Measurements from ENCODE around the gene CORO2A. TPM values are rescaled to one million over a fixed set of nuclear protein-coding genes. Genes with fewer than 3 reads are reported as not detected.
A peak's percentile ranks its signal among the peaks of the same experiment; 100 is the strongest.
"Not testable (repeated sequence)": the region's sequence is repeated elsewhere in the genome, so short reads cannot be mapped to it uniquely, and the experiment has no call there.

The CORO2A gene
- total RNA-seq, 4 donors from 2014 or later, result 0.42 to 2.7 (median 1.9) TPM

DNA sequence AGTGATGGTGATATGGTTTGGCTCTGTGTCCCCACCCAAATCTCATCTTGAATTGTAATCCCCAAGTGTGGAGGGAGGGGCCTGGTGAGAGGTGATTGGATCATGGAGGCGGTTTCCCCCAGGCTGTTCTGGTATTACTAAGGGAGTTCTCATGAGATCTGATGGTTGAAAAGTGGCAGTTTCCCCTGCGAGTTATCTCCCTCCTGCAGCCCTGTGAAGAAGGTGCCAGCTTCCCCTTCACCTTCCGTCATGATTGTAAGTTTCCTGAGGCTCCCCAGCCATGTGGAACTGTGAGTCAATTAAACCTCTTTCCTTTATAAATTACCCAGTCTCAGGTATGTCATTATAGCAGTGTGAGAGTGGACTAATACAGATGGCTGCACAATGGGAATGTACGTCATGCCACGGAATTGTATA is 17.9 kb downstream of the CORO2A start:
- intact Hi-C loops (cut with DNase I); H3K9me3 ChIP-seq; H3K27me3 ChIP-seq; H3K4me1 ChIP-seq; DNase-seq (ENCODE audit: extremely low spot score); H3K36me3 ChIP-seq; H3K4me3 ChIP-seq; H3K27ac ChIP-seq (replicated peaks in 1 of 4): not testable (repeated sequence)
- 82% methylated on average over 5 of the region's 5 CpGs for WGBS
- TF ChIP-seq POLR2AphosphoS5 (IDR thresholded peaks at IDR 0.05), result peak in 1 of 2 donors; percentile 21

DNA sequence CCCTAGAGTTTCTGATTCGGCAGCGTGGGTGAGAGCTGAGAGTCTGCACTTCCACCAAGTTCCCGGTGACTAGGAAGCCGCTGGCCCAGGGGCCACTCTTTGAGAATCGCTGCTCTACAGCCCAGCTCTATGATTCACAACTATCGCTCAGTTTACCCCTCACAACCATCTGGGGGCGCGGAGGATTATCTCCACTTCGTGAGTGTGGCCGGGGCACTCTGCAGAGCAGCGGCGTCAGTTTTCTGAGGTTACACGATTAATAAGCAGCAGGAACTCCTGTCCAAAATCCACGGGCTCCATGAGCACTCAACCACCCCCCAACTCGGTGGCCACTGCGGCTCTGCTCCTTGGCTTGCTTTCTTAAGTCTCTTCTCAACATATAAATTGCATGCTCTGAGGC is 19.3 kb downstream of the CORO2A start:
- DNase-seq (ENCODE audit: extremely low spot score), result no peak
- intact Hi-C loops (cut with DNase I), result no loop called here
- WGBS, result 76% methylated on average over 10 of the region's 16 CpGs

DNA sequence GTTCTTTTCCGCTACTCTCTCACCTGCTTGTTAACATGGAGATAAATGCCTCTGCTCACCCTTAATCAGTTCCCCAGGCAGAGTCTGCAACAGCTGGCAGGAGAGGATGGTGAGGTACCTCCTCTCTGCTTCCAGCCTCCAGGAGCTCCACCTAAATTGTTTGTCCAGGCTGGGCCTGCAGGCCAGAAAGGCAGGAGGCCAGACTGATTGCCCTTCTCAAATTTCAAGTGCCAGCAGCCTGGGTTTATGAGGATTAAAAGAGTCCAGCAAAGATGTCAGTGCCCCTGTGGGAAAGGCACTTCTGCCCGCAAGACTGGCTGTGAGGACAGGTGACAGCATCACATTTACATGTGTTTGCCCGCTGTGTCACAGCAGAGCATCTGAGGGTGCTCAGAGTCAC is 19.8 kb downstream of the CORO2A start:
- Histone ChIP-seq H3K9me3 (no peaks in the 10 kb centered on the region), H3K36me3 (no peaks in the 10 kb centered on the region), H3K4me1 (peaks cover 0 to 8% (median 0%) of the 10 kb centered on the region in 4 donors), H3K27ac (replicated peaks in 1 of 4) (no peak overlapping the region), H3K27me3 (peaks cover 0 to 4% (median 0%) of the 10 kb centered on the region in 4 donors), H3K4me3 (no peak overlapping the region)
- WGBS, result 80% methylated on average over 3 of the region's 3 CpGs
- DNase-seq (ENCODE audit: extremely low spot score), result no peak
- no peak for TF ChIP-seq EP300 (IDR thresholded peaks at IDR 0.05)
- TF ChIP-seq, protein P1, sequence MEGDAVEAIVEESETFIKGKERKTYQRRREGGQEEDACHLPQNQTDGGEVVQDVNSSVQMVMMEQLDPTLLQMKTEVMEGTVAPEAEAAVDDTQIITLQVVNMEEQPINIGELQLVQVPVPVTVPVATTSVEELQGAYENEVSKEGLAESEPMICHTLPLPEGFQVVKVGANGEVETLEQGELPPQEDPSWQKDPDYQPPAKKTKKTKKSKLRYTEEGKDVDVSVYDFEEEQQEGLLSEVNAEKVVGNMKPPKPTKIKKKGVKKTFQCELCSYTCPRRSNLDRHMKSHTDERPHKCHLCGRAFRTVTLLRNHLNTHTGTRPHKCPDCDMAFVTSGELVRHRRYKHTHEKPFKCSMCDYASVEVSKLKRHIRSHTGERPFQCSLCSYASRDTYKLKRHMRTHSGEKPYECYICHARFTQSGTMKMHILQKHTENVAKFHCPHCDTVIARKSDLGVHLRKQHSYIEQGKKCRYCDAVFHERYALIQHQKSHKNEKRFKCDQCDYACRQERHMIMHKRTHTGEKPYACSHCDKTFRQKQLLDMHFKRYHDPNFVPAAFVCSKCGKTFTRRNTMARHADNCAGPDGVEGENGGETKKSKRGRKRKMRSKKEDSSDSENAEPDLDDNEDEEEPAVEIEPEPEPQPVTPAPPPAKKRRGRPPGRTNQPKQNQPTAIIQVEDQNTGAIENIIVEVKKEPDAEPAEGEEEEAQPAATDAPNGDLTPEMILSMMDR (IDR thresholded peaks at IDR 0.05), result no peak
- TF ChIP-seq POLR2AphosphoS5 (IDR thresholded peaks at IDR 0.05), result no peak
- no peak for TF ChIP-seq POLR2A (IDR thresholded peaks at IDR 0.05; ENCODE audit: low read depth)
- intact Hi-C loops (cut with DNase I), result no loop called here

More for the DNA sequence above, 19.3 kb downstream of the CORO2A start:
- no peak overlapping the region for H3K4me3 ChIP-seq
- no peaks in the 10 kb centered on the region for H3K36me3 ChIP-seq
- peaks cover 0 to 4% (median 0%) of the 10 kb centered on the region in 4 donors for H3K27me3 ChIP-seq
- TF ChIP-seq, protein P1 (IDR thresholded peaks at IDR 0.05), result no peak
- TF ChIP-seq EP300 (IDR thresholded peaks at IDR 0.05) (no peak), POLR2A (IDR thresholded peaks at IDR 0.05; ENCODE audit: low read depth) (no peak), POLR2AphosphoS5 (IDR thresholded peaks at IDR 0.05) (no peak)
- no peak overlapping the region for H3K27ac ChIP-seq (replicated peaks in 1 of 4)
- no peaks in the 10 kb centered on the region for H3K9me3 ChIP-seq
- peaks cover 0 to 8% (median 0%) of the 10 kb centered on the region in 4 donors for H3K4me1 ChIP-seq

DNA sequence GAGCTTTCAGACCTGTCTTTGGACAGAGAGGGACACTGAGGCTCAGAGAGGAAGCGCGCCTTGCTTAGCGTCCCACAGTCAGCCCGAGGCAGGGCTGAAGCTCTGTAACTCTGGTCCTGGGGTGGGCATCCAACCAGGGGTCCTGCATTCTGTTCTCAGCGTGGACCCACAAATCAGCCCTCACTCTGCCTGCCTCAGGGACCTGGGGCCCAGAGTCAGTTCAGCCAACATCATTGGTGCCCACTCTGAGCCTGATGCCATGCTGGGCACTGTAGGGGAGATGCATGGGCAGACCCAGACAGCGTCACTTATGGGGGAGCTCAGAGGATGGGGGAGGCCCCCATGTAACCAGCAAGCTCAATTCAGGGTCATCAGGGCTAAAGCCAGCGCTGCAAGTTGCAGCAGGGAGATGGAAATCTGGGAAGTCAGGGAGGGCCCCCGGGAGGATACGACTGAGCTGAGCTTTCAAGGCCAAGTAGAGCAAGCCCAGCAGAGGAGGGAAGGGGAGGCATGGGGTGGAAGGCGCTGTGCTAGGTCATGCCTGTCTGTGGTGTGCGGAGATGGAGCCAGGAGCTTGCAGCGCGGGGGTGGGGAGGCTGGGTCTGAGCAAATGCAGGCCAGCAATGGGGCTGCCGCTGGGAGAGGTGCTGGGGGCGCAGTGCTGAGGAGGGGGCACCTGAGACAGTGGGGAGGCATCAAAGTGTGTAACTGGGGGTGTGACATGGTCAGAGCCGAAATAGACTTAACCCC is 21.1 kb downstream of the CORO2A start:
- Histone ChIP-seq H3K36me3 (no peaks in the 10 kb centered on the region), H3K27me3 (peaks cover 0 to 4% (median 0%) of the 10 kb centered on the region in 4 donors), H3K9me3 (no peaks in the 10 kb centered on the region), H3K4me3 (no peak overlapping the region), H3K27ac (replicated peaks in 1 of 4) (no peak overlapping the region), H3K4me1 (peaks cover 0 to 8% (median 0%) of the 10 kb centered on the region in 4 donors)
- no peak for DNase-seq (ENCODE audit: extremely low spot score)
- TF ChIP-seq POLR2A (IDR thresholded peaks at IDR 0.05; ENCODE audit: low read depth), result no peak
- TF ChIP-seq, protein P1 (IDR thresholded peaks at IDR 0.05), result no peak
- no peak for TF ChIP-seq EP300 (IDR thresholded peaks at IDR 0.05)
- no peak for TF ChIP-seq POLR2AphosphoS5 (IDR thresholded peaks at IDR 0.05)
- WGBS, result 72% methylated on average over 15 of the region's 16 CpGs
- intact Hi-C loops (cut with DNase I), result no loop called here

DNA sequence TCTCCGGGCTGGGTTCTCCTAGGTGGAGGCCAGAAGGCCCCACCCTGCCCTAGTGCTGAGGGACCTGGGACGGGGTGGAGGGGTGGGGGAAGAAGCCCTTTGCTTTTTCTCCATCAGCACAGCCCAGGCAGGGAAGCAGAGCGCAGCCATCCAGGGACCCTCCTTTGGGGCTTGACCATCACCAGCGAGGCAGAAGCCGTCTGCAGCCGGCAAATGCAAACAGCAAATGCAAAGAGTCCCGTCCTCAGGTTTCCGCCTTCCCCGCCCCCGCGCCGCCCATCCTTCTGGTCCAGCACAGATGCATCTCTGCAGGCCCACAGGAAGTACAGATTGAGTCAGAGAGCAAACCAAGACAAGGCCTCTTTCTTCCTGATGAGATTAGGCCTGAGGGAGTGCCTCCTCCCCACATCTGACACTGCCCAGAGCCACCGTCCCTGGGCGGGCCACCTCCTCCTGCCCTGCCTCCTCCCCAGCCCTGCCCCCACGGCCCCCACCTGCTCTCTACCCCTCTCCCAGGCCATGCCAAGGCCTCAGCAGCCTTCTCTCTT is 23.4 kb downstream of the CORO2A start:
- Histone ChIP-seq H3K27me3 (peaks cover 0 to 4% (median 0%) of the 10 kb centered on the region in 4 donors), H3K36me3 (no peaks in the 10 kb centered on the region), H3K27ac (replicated peaks in 1 of 4) (no peak overlapping the region), H3K4me3 (no peak overlapping the region), H3K4me1 (peaks cover 0 to 8% (median 0%) of the 10 kb centered on the region in 4 donors), H3K9me3 (no peaks in the 10 kb centered on the region)
- intact Hi-C loops (cut with DNase I), result no loop called here
- WGBS, result 42% methylated on average over 10 of the region's 15 CpGs
- TF ChIP-seq POLR2A (IDR thresholded peaks at IDR 0.05; ENCODE audit: low read depth) (no peak), POLR2AphosphoS5 (IDR thresholded peaks at IDR 0.05) (no peak), EP300 (IDR thresholded peaks at IDR 0.05) (no peak)
- TF ChIP-seq, protein P1 (IDR thresholded peaks at IDR 0.05), result no peak
- DNase-seq (ENCODE audit: extremely low spot score), result no peak

Measured in esophagus muscularis mucosa (tissue), 4 donors.